GM21576 (cell line): Measurements from ENCODE around the gene SNTG2.

Experiments used
- ATAC-seq: cut with Tn5 transposase; IDR thresholded peaks from one replicate; pipeline ENCODE4 v1.9.1; 2021; ENCODE audit warnings: mild to moderate bottlenecking, moderate library complexity; ENCODE audit not compliant: unreplicated experiment

SNTG2 gene

GRCh38 chr2:1170241-1170640 is 219.6 kb downstream of the SNTG2 start:
- no peak for ATAC-seq

- no peak for ATAC-seq
Observed at GRCh38 chr2:1170711-1171110, 220.1 kb downstream of the SNTG2 start.

- ATAC-seq = no peak
Observed at GRCh38 chr2:1173528-1173927, 222.9 kb downstream of the SNTG2 start.

- no peak for ATAC-seq
Observed at GRCh38 chr2:1181893-1182292, 231.2 kb downstream of the SNTG2 start.

GRCh38 chr2:1183300-1183699 is 232.7 kb downstream of the SNTG2 start:
- ATAC-seq = no peak

GRCh38 chr2:1186421-1186820 is 235.8 kb downstream of the SNTG2 start:
- ATAC-seq = no peak

GRCh38 chr2:1187189-1187588 is 236.5 kb downstream of the SNTG2 start:
- ATAC-seq = no peak

GRCh38 chr2:1192121-1192520 is 241.5 kb downstream of the SNTG2 start:
- no peak for ATAC-seq

GRCh38 chr2:1193801-1194200 is 243.2 kb downstream of the SNTG2 start:
- ATAC-seq = no peak

GRCh38 chr2:1203772-1204171 is 253.1 kb downstream of the SNTG2 start:
- no peak for ATAC-seq

- ATAC-seq = no peak
Observed at GRCh38 chr2:1205853-1206252, 255.2 kb downstream of the SNTG2 start.

GRCh38 chr2:1207962-1208510 is 257.4 kb downstream of the SNTG2 start:
- no peak for ATAC-seq

GRCh38 chr2:1208522-1208921 is 257.9 kb downstream of the SNTG2 start:
- ATAC-seq = no peak

- ATAC-seq = no peak
Observed at GRCh38 chr2:1209246-1209645, 258.6 kb downstream of the SNTG2 start.

GRCh38 chr2:1209761-1210160 is 259.1 kb downstream of the SNTG2 start:
- no peak for ATAC-seq

- ATAC-seq = no peak
Observed at GRCh38 chr2:1210352-1210751, 259.7 kb downstream of the SNTG2 start.

- ATAC-seq = no peak
Observed at GRCh38 chr2:1219901-1220573, 269.4 kb downstream of the SNTG2 start.

GRCh38 chr2:1222056-1222455 is 271.4 kb downstream of the SNTG2 start:
- ATAC-seq = no peak

GRCh38 chr2:1223791-1224190 is 273.1 kb downstream of the SNTG2 start:
- ATAC-seq = no peak

GRCh38 chr2:1224901-1225300 is 274.3 kb downstream of the SNTG2 start:
- no peak for ATAC-seq

GRCh38 chr2:1226766-1227165 is 276.1 kb downstream of the SNTG2 start:
- no peak for ATAC-seq

- ATAC-seq = no peak
Observed at GRCh38 chr2:1227274-1227900, 276.7 kb downstream of the SNTG2 start.
